Endothelial cell of umbilical vein (primary cell): ENCODE results near the gene SEPTIN11. TPM values are rescaled to one million over a fixed set of nuclear protein-coding genes. Genes with fewer than 3 reads are reported as not detected.

Experiments used
- BruUV-seq: library from RNA; stranded (reverse); fragments of 400-500 nt; replicated peaks from 2 replicates; lab custom pipeline; 2021; lab: Mats Ljungman, UMichigan
- CTCF ChIA-PET: fragments of 300-600, 350-600 bp; sonication (Branson Sonifier 250); formaldehyde crosslinking; loops from one replicate; lab custom pipeline; 2021; ENCODE audit warnings: antibody characterized with exemption, inconsistent platforms; lab: Charles Lee
- POLR2A ChIA-PET: fragments of 300-600, 350-600 bp; sonication (Branson Sonifier 250); formaldehyde crosslinking; loops from one replicate; lab custom pipeline; 2021; ENCODE audit warnings: antibody characterized with exemption, inconsistent platforms; lab: Charles Lee
- DNase-seq: peaks from one replicate; pipeline ENCODE4 v3.0.0-alpha.2; 2011; ENCODE audit warnings: low read depth, low spot score
- FAIRE-seq: peaks from 2 replicates; lab custom pipeline; 2011; peaks lifted over from hg19 to GRCh38; lab: Jason Lieb, UNC
- H2AFZ ChIP-seq: 2 replicates; pipeline ENCODE4 v1.6.0; 2012; ENCODE audit warnings: low read depth, low read length, control low read depth, inconsistent platforms
- H3K27ac ChIP-seq: 2 replicates; pipeline ENCODE4 v1.5.1; 2011; ENCODE audit warnings: low read depth, mild to moderate bottlenecking, control low read depth, low read length, moderate library complexity; ENCODE audit not compliant: insufficient read depth
- H3K27me3 ChIP-seq, 2 experiments: 2 replicates each; pipeline versions ENCODE4 v1.6.0 to v1.6.1; 2011; ENCODE audit warnings: low read length in 2 of 2, mixed read lengths in 1 of 2; ENCODE audit not compliant: control insufficient read depth in 2 of 2, insufficient read depth in 2 of 2
- H3K36me3 ChIP-seq, 2 experiments: 2 replicates in 1 of 2; 3 replicates in 1 of 2; pipeline ENCODE4 v1.5.1; 2011; ENCODE audit warnings: low read length in 2 of 2, mild to moderate bottlenecking in 1 of 2, moderate library complexity in 1 of 2; ENCODE audit not compliant: control insufficient read depth in 2 of 2, insufficient read depth in 2 of 2; ENCODE audit errors: extremely low read depth in 1 of 2
- H3K4me1 ChIP-seq: 3 replicates; pipeline ENCODE4 v1.5.1; 2011; ENCODE audit warnings: mild to moderate bottlenecking, low read length; ENCODE audit not compliant: control insufficient read depth, insufficient read depth; ENCODE audit errors: extremely low read depth
- H3K4me2 ChIP-seq: 2 replicates; pipeline ENCODE4 v1.6.1; 2011; ENCODE audit warnings: low read length, control low read depth, mixed read lengths; ENCODE audit not compliant: insufficient read depth
- H3K4me3 ChIP-seq, 3 experiments: fragments of 200-600 bp in 1 of 3; sonication (generic), shearing (Covaris generic) in 1 of 3; replicated peaks in 1 of 3; 2 replicates each; pipeline ENCODE4 v1.5.1; 2011 to 2016; ENCODE audit warnings: control low read depth in 3 of 3, low read length in 3 of 3, mild to moderate bottlenecking in 2 of 3, inconsistent platforms in 1 of 3, low read depth in 1 of 3, moderate library complexity in 1 of 3; ENCODE audit not compliant: insufficient read depth in 1 of 3
- H3K79me2 ChIP-seq: 2 replicates; pipeline ENCODE4 v1.6.0; 2012; ENCODE audit warnings: low read length, inconsistent platforms; ENCODE audit not compliant: control insufficient read depth, insufficient read depth
- H3K9ac ChIP-seq: replicated peaks from 2 replicates; pipeline ENCODE3; 2011; ENCODE audit warnings: low read length, control low read depth; ENCODE audit not compliant: insufficient read depth; ENCODE audit errors: extremely low read depth
- H3K9me1 ChIP-seq: replicated peaks from 3 replicates; pipeline ENCODE4 v1.6.0; 2011; ENCODE audit warnings: mild to moderate bottlenecking, low read length; ENCODE audit not compliant: control insufficient read depth, insufficient read depth; ENCODE audit errors: extremely low read depth
- H3K9me3 ChIP-seq: replicated peaks from 2 replicates; pipeline ENCODE4 v1.5.1; 2012; ENCODE audit warnings: low read length, inconsistent platforms; ENCODE audit not compliant: control insufficient read depth, insufficient read depth
- H4K20me1 ChIP-seq: replicated peaks from 2 replicates; pipeline ENCODE3; 2011; ENCODE audit warnings: mild to moderate bottlenecking, low read length; ENCODE audit not compliant: control insufficient read depth, insufficient read depth; ENCODE audit errors: extremely low read depth
- EZH2 ChIP-seq: IDR thresholded peaks from 2 replicates; pipeline ENCODE4 v1.6.1; 2012; ENCODE audit warnings: borderline replicate concordance, low read depth, mild to moderate bottlenecking, moderate library complexity, low read length, inconsistent platforms; ENCODE audit not compliant: severe bottlenecking
- FOS ChIP-seq: IDR thresholded peaks from 2 replicates; pipeline ENCODE4 v1.6.1; 2011; ENCODE audit warnings: mild to moderate bottlenecking, low read length, moderate library complexity, borderline replicate concordance; ENCODE audit not compliant: insufficient read depth
- GATA2 ChIP-seq: IDR thresholded peaks from 2 replicates; pipeline ENCODE4 v1.7.0; 2011; ENCODE audit warnings: low read depth, mild to moderate bottlenecking, moderate library complexity, mixed read lengths, low read length; ENCODE audit not compliant: insufficient read length, insufficient read depth
- JUN ChIP-seq: IDR thresholded peaks from 2 replicates; pipeline ENCODE4 v1.6.1; 2011; ENCODE audit warnings: borderline replicate concordance, low read depth; ENCODE audit not compliant: insufficient read length, insufficient read depth
- MYC ChIP-seq: IDR thresholded peaks from one replicate; pipeline ENCODE4 v1.6.1; 2011; ENCODE audit warnings: mild to moderate bottlenecking, low read depth, low read length
- POLR2A ChIP-seq: IDR thresholded peaks from 2 replicates; pipeline ENCODE4 v1.6.1; 2012; ENCODE audit warnings: low read depth, mild to moderate bottlenecking, control low read depth, low read length
- POLR2AphosphoS5 ChIP-seq: IDR thresholded peaks from 2 replicates; pipeline ENCODE4 v1.6.1; 2012; ENCODE audit warnings: low read depth, mild to moderate bottlenecking, control low read depth, low read length, moderate library complexity; ENCODE audit not compliant: insufficient read depth
- dilution Hi-C: fragments of 300-500 bp; cut with MboI; formaldehyde crosslinking; loops from one replicate; pipeline ENCODE4 v1.15.0; 2019; ENCODE audit warnings: low sequenced_read_pairs; ENCODE audit not compliant: extremely low pct_ligation_motif_present
- intact Hi-C: fragments of 100-400 bp; cut with micrococcal nuclease; formaldehyde crosslinking; loops from one replicate; pipeline ENCODE4 v1.10.0; 2022
- polyA plus RNA-seq, 4 experiments: library from polyadenylated mRNA; depleted of rRNA in 3 of 4; stranded (reverse) in 3 of 4; unstranded in 1 of 4; fragments of >200 nt; gene quantifications; 2 replicates each; pipeline versions ENCODE4 v1.2.1 to v1.2.3, GENCODE V29; 2011 to 2012; ENCODE audit warnings: missing spikeins in 1 of 4
- total RNA-seq: library from RNA; stranded (reverse); gene quantifications from 2 replicates; pipeline ENCODE4 v1.2.3, GENCODE V29; 2021
- TF ChIP-seq, protein P1 (sequence below), 2 donors: IDR thresholded peaks; 1 replicate in 1 of 2; 2 replicates in 1 of 2; pipeline ENCODE4 v1.5.1; 2011; ENCODE audit warnings: low read length in 2 of 2, mild to moderate bottlenecking in 2 of 2, moderate library complexity in 2 of 2, control low read depth in 1 of 2, inconsistent platforms in 1 of 2, low read depth in 1 of 2; ENCODE audit not compliant: insufficient read depth in 1 of 2; ENCODE audit errors: extremely low read depth in 1 of 2
- TF ChIP-seq, protein P2 (sequence below): IDR thresholded peaks from 2 replicates; pipeline ENCODE4 v1.6.1; 2011; ENCODE audit not compliant: insufficient read depth, insufficient read length

SEPTIN11 gene
- total and polyA plus RNA-seq, 2 donors (not counting 3 experiments of a cell fraction or from before 2014, with no cell fraction given), result 69.4 to 202 TPM

DNA sequence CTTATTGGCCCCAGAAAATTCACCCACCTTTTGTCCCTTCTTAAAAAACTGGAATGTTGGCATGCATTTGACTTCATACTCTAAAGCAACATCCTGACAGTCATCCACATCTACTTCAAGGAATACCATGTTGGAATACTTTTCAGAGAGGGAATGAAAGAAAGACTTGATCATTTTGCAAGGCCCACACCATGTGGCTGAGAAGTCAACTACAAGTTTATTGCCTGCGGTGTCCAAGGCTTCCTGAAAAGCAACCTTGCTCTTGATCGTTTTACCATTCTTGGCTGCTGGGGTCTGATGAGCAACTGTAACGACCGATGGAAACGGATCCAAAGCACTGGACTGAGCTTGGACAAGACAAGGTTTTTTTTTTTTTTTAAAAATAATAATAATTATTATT is 9.3 kb downstream of the SEPTIN11 start:
- Histone ChIP-seq H3K9ac (no peak overlapping the region), H4K20me1 (peaks cover 7% of the 10 kb centered on the region), H3K79me2 (peaks cover 86% of the 10 kb centered on the region), H3K27me3 (no peaks in the 10 kb centered on the region), H3K4me1 (peaks cover 5% of the 10 kb centered on the region), H3K4me3 (no peak overlapping the region), H3K4me2 (no peak overlapping the region), H3K27ac (no peak overlapping the region), H3K36me3 (no peaks in the 10 kb centered on the region), H3K9me1 (no peaks in the 10 kb centered on the region), H2AFZ (no peak overlapping the region), H3K9me3 (no peaks in the 10 kb centered on the region)
- dilution Hi-C loops (no loop called here), intact Hi-C loops (no loop called here)
- no TSS peak for BruUV-seq
- CTCF ChIA-PET, result no interaction called here
- TF ChIP-seq MYC, result no peak
- TF ChIP-seq POLR2A, result no peak
- no peak for TF ChIP-seq POLR2AphosphoS5
- TF ChIP-seq JUN, result no peak
- TF ChIP-seq, protein P1, sequence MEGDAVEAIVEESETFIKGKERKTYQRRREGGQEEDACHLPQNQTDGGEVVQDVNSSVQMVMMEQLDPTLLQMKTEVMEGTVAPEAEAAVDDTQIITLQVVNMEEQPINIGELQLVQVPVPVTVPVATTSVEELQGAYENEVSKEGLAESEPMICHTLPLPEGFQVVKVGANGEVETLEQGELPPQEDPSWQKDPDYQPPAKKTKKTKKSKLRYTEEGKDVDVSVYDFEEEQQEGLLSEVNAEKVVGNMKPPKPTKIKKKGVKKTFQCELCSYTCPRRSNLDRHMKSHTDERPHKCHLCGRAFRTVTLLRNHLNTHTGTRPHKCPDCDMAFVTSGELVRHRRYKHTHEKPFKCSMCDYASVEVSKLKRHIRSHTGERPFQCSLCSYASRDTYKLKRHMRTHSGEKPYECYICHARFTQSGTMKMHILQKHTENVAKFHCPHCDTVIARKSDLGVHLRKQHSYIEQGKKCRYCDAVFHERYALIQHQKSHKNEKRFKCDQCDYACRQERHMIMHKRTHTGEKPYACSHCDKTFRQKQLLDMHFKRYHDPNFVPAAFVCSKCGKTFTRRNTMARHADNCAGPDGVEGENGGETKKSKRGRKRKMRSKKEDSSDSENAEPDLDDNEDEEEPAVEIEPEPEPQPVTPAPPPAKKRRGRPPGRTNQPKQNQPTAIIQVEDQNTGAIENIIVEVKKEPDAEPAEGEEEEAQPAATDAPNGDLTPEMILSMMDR (IDR thresholded peaks at IDR 0.05; ENCODE audit: extremely low read depth in 1 of 2, insufficient read depth in 1 of 2, low read depth in 1 of 2, low read length in 2 of 2), result no peak
- TF ChIP-seq, protein P2, sequence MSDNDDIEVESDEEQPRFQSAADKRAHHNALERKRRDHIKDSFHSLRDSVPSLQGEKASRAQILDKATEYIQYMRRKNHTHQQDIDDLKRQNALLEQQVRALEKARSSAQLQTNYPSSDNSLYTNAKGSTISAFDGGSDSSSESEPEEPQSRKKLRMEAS, result no peak
- TF ChIP-seq FOS, result no peak
- TF ChIP-seq GATA2, result no peak
- no peak for TF ChIP-seq EZH2
- DNase-seq, result no peak
- POLR2A ChIA-PET, result no interaction called here
- no peak for FAIRE-seq
